CD4-positive, alpha-beta T cell treated with Interleukin-6 for 4 hours (primary cell): ENCODE measurements around the gene LSM8.
"Not testable (repeated sequence)": the region's sequence is repeated elsewhere in the genome, so short reads cannot be mapped to it uniquely, and the experiment has no call there.

Experiments
- DNase-seq: peaks from one replicate; pipeline ENCODE4 v3.0.0-alpha.2; 2020; ENCODE audit warnings: mixed read lengths

LSM8 gene

GRCh38 chr7:118214051-118214832, 30.3 kb downstream of the LSM8 start:
- peak; percentile 76 for DNase-seq

GRCh38 chr7:118214833-118215182, 30.8 kb downstream of the LSM8 start:
- no peak for DNase-seq

GRCh38 chr7:118217210-118217619, 33.3 kb downstream of the LSM8 start:
- DNase-seq, result no peak

GRCh38 chr7:118218413-118219156, 34.6 kb downstream of the LSM8 start:
- DNase-seq, result no peak

- no peak for DNase-seq
Measured at GRCh38 chr7:118219157-118219512, 35.2 kb downstream of the LSM8 start.

GRCh38 chr7:118220583-118220982, 36.6 kb downstream of the LSM8 start:
- no peak for DNase-seq

- DNase-seq, result no peak
Measured at GRCh38 chr7:118222591-118222990, 38.6 kb downstream of the LSM8 start.

GRCh38 chr7:118224521-118224920, 40.6 kb downstream of the LSM8 start, which contains the start of gene ANKRD7:
TSS of gene ANKRD7 (plus strand) at chr7:118224704. CDS start at chr7:118224831, 127 bp downstream.
- no peak for DNase-seq

- DNase-seq, result no peak
Measured at GRCh38 chr7:118232837-118233236, 48.9 kb downstream of the LSM8 start.

GRCh38 chr7:118233799-118234198, 49.8 kb downstream of the LSM8 start:
- DNase-seq, result no peak

- DNase-seq, result no peak
Measured at GRCh38 chr7:118239014-118239413, 55.0 kb downstream of the LSM8 start.

- DNase-seq, result not testable (repeated sequence)
Measured at GRCh38 chr7:118240320-118240719, 56.4 kb downstream of the LSM8 start.
